HepG2 (cell line): ENCODE data around the gene PIGW. TPM values are rescaled to one million over a fixed set of nuclear protein-coding genes. Genes with fewer than 3 reads are reported as not detected.

Experiments used
- CENPT ChIP-seq: sonication (generic); formaldehyde crosslinking; IDR thresholded peaks from 2 replicates; pipeline ENCODE4 v1.8.0; 2022; ENCODE audit warnings: low read depth, mild to moderate bottlenecking, moderate library complexity, missing genetic modification reagents
- CENPX ChIP-seq: sonication (generic); formaldehyde crosslinking; IDR thresholded peaks from 2 replicates; pipeline ENCODE4 v1.9.0; 2021; ENCODE audit warnings: mild to moderate bottlenecking, missing genetic modification reagents, moderate library complexity
- CERS6 ChIP-seq: sonication (generic); formaldehyde crosslinking; IDR thresholded peaks from 2 replicates; pipeline ENCODE4 v1.5.0; 2020; ENCODE audit warnings: missing genetic modification reagents
- GPBP1L1 ChIP-seq: sonication (generic); formaldehyde crosslinking; IDR thresholded peaks from 2 replicates; pipeline ENCODE4 v1.5.0; 2020; ENCODE audit warnings: mild to moderate bottlenecking, missing genetic modification reagents
- HMGA1 ChIP-seq: sonication (generic); formaldehyde crosslinking; conservative IDR thresholded peaks from 2 replicates; pipeline ENCODE4 v1.4.0; 2020; ENCODE audit warnings: missing genetic modification reagents
- KLF12 ChIP-seq: sonication (generic); formaldehyde crosslinking; IDR thresholded peaks from 2 replicates; pipeline ENCODE4 v1.4.0; 2020; ENCODE audit warnings: missing genetic modification reagents, borderline replicate concordance
- KLF9 ChIP-seq: IDR thresholded peaks from 2 replicates; pipeline ENCODE4 v1.6.1; 2016; ENCODE audit warnings: low read depth
- MAF1 ChIP-seq: sonication (generic); formaldehyde crosslinking; IDR thresholded peaks from 2 replicates; pipeline ENCODE4 v1.5.0; 2020; ENCODE audit warnings: missing genetic modification reagents, borderline replicate concordance
- MAX ChIP-seq: IDR thresholded peaks from 2 replicates; pipeline ENCODE4 v1.6.1; 2012; ENCODE audit warnings: inconsistent platforms
- MIER3 ChIP-seq: IDR thresholded peaks from 2 replicates; pipeline ENCODE4 v1.6.1; 2016; ENCODE audit warnings: missing compliant biosample characterization, borderline replicate concordance
- NFRKB ChIP-seq: fragments of 450-650 bp; IDR thresholded peaks from 2 replicates; pipeline ENCODE4 v1.6.1; 2017
- STAT5B ChIP-seq: sonication (generic); formaldehyde crosslinking; IDR thresholded peaks from 2 replicates; pipeline ENCODE4 v1.4.0; 2020; ENCODE audit warnings: missing genetic modification reagents
- TBX2 ChIP-seq: sonication (generic); formaldehyde crosslinking; IDR thresholded peaks from 2 replicates; pipeline ENCODE4 v1.5.0; 2020; ENCODE audit warnings: missing genetic modification reagents, mild to moderate bottlenecking, borderline replicate concordance
- TOPORS ChIP-seq: sonication (generic); formaldehyde crosslinking; IDR thresholded peaks from 2 replicates; pipeline ENCODE4 v1.8.0; 2023; ENCODE audit warnings: mild to moderate bottlenecking, missing genetic modification reagents
- ZHX1 ChIP-seq: sonication (generic); formaldehyde crosslinking; IDR thresholded peaks from 2 replicates; pipeline ENCODE4 v1.8.1; 2022; ENCODE audit warnings: low read depth, mild to moderate bottlenecking, missing genetic modification reagents
- ZKSCAN1 ChIP-seq: fragments of 150-350 bp; IDR thresholded peaks from 2 replicates; pipeline ENCODE4 v1.6.1; 2014; ENCODE audit warnings: low read length
- ZKSCAN8 ChIP-seq: IDR thresholded peaks from 2 replicates; pipeline ENCODE4 v1.6.1; 2016; ENCODE audit warnings: borderline replicate concordance, missing genetic modification reagents, missing compliant biosample characterization
- ZNF232 ChIP-seq: sonication (generic); formaldehyde crosslinking; IDR thresholded peaks from 2 replicates; pipeline ENCODE4 v1.4.0; 2020; ENCODE audit warnings: missing genetic modification reagents, borderline replicate concordance
- ZNF34 ChIP-seq: sonication (generic); formaldehyde crosslinking; IDR thresholded peaks from 2 replicates; pipeline ENCODE4 v1.4.0; 2020; ENCODE audit warnings: mild to moderate bottlenecking, missing genetic modification reagents, borderline replicate concordance
- ZNF446 ChIP-seq: sonication (generic); formaldehyde crosslinking; IDR thresholded peaks from 2 replicates; pipeline ENCODE4 v1.5.0; 2020; ENCODE audit warnings: mild to moderate bottlenecking, missing genetic modification reagents
- ZNF552 ChIP-seq: sonication (generic); formaldehyde crosslinking; IDR thresholded peaks from 2 replicates; pipeline ENCODE4 v1.9.0; 2022; ENCODE audit warnings: missing genetic modification reagents, mild to moderate bottlenecking, borderline replicate concordance
- ZNF766 ChIP-seq: sonication (generic); formaldehyde crosslinking; IDR thresholded peaks from 2 replicates; pipeline ENCODE4 v1.5.0; 2020; ENCODE audit warnings: missing genetic modification reagents, borderline replicate concordance
- ZNF768 ChIP-seq: sonication (generic); formaldehyde crosslinking; IDR thresholded peaks from 2 replicates; pipeline ENCODE4 v1.4.0; 2020; ENCODE audit warnings: missing genetic modification reagents
- ZNF781 ChIP-seq: sonication (generic); formaldehyde crosslinking; IDR thresholded peaks from 2 replicates; pipeline ENCODE4 v1.5.1; 2020; ENCODE audit warnings: borderline replicate concordance, mild to moderate bottlenecking, missing genetic modification reagents; ENCODE audit errors: not compliant biosample characterization
- ZNF790 ChIP-seq: sonication (generic); formaldehyde crosslinking; IDR thresholded peaks from 2 replicates; pipeline ENCODE4 v1.8.0; 2022; ENCODE audit warnings: missing genetic modification reagents, mild to moderate bottlenecking, borderline replicate concordance
- ZSCAN20 ChIP-seq: sonication (generic); formaldehyde crosslinking; IDR thresholded peaks from 2 replicates; pipeline ENCODE4 v1.4.0; 2020; ENCODE audit warnings: missing genetic modification reagents, mild to moderate bottlenecking, borderline replicate concordance
- polyA plus RNA-seq, 8 experiments: library from polyadenylated mRNA; depleted of rRNA in 3 of 8; stranded (reverse) in 7 of 8; unstranded in 1 of 8; fragments of >200 nt; fragmentation: Illumina TruSeq in 4 of 8; extraction: Trizol in 4 of 8; gene quantifications; 2 replicates each; pipeline versions ENCODE4 v1.2.1 to v1.2.3, GENCODE V29; 2011 to 2016; ENCODE audit warnings: low read depth in 4 of 8, missing spikeins in 1 of 8, mixed read lengths in 1 of 8; ENCODE audit not compliant: insufficient read depth in 1 of 8
- total RNA-seq, 5 experiments: library from RNA; depleted of rRNA; stranded (reverse); fragments of >200 nt; fragmentation: Illumina TruSeq; extraction: Trizol; gene quantifications; 2 replicates each; pipeline ENCODE4 v1.2.3, GENCODE V29; 2016; ENCODE audit warnings: low read depth in 1 of 5

PIGW gene
- total and polyA plus RNA-seq, 2 of the 13 experiments (the other 11 are each of a cell fraction or from before 2014, with no cell fraction given): 9.0 to 24.0 TPM

- TF ChIP-seq ZHX1 (no peak), STAT5B (CRISPR knock-in tag) (0 out of 2 replicates have a peak, but pooled peaks have one; percentile 19), ZNF766 (CRISPR knock-in tag) (no peak), CENPX (CRISPR knock-in tag) (no peak), MIER3 (CRISPR knock-in tag) (no peak), ZNF446 (CRISPR knock-in tag) (peak; percentile 33; the same call in 1 of the 2 replicates), ZKSCAN8 (CRISPR knock-in tag) (no peak), GPBP1L1 (CRISPR knock-in tag) (no peak), MAX (peak; percentile 63), ZNF552 (no peak), NFRKB (no peak), MAF1 (CRISPR knock-in tag) (no peak), ZSCAN20 (CRISPR knock-in tag) (no peak; the same call in 1 of the 2 replicates), ZKSCAN1 (no peak), CENPT (CRISPR knock-in tag) (no peak), ZNF768 (CRISPR knock-in tag) (no peak; the same call in 1 of the 2 replicates), ZNF790 (peak; percentile 7; the same call in 1 of the 2 replicates), HMGA1 (no peak), KLF12 (CRISPR knock-in tag) (no peak), ZNF232 (CRISPR knock-in tag) (no peak), TBX2 (CRISPR knock-in tag) (no peak), TOPORS (CRISPR knock-in tag) (no peak; the same call in 1 of the 2 replicates), ZNF34 (no peak), KLF9 (no peak), CERS6 (CRISPR knock-in tag) (no peak), ZNF781 (CRISPR knock-in tag) (no peak)
Observed at GRCh38 chr17:36533935-36534839, 600 bp upstream of the PIGW start (continued).
